Measurements from ENCODE around the gene GHR. TPM values are rescaled to one million over a fixed set of nuclear protein-coding genes. Genes with fewer than 3 reads are reported as not detected.

GHR gene
- total and polyA plus RNA-seq, 2 of the 8 experiments (the other 6 are each of a cell fraction or from before 2014, with no cell fraction given), result 0.15 to 0.19 TPM

DNA sequence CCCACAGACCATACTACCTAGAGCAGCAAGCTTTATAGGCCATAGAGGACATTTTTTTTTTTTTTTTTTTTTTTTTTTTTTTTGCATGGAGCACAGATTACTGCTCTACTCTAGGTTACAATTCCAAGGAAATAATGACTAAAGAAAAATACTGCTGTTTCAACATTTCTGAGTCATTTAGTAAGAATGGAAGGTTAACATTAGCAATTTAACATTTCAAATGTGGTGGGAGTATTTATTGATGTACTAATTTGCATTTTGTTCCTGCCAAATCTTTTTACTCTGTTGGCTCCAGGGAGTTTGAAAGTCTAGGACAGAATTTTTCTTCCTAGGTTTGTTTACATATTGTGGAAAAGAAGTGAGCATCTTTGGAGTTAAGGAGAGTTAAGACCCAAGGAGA, 191.3 kb downstream of the GHR start:
- H3K23ac ChIP-seq (ENCODE audit: insufficient read length), result no peak overlapping the region
- H2BK15ac ChIP-seq (ENCODE audit: low read length), result no peak overlapping the region
- H3K36me3 ChIP-seq (ENCODE audit: control insufficient read depth in 2 of 4, insufficient read depth in 4 of 4, low read length in 3 of 4), result no peaks in the 10 kb centered on the region
- H3K4me1 ChIP-seq (replicated peaks in 1 of 4; ENCODE audit: control insufficient read depth in 3 of 4, insufficient read depth in 4 of 4, low read length in 3 of 4), result no peaks in the 10 kb centered on the region
- H2BK20ac ChIP-seq (ENCODE audit: low read length), result no peak overlapping the region
- FAIRE-seq, result no peak
- no peaks in the 10 kb centered on the region; the same call in 1 of the 2 replicates for H3K23me2 ChIP-seq (ENCODE audit: low read depth, low read length)
- H4K8ac ChIP-seq (ENCODE audit: extremely low read depth, insufficient read depth, low read length), result no peak overlapping the region
- ChIA-PET CTCF (ENCODE audit: partially characterized antibody) (interaction anchor here (1.1 to 1.7 kb wide), 3 partner anchors 8 to 12 kb away, joined by 3 to 6 read pairs (median 3); no protein-coding TSS in a partner anchor), POLR2A (ENCODE audit: partially characterized antibody) (no interaction called here)
- no peak overlapping the region for H2BK5ac ChIP-seq (ENCODE audit: low read depth, low read length)
- H3K79me2 ChIP-seq (ENCODE audit: control insufficient read depth in 1 of 2, insufficient read depth in 2 of 2, low read length in 2 of 2), result no peaks in the 10 kb centered on the region
- no peaks in the 10 kb centered on the region for H3K27me3 ChIP-seq (replicated peaks in 1 of 4; ENCODE audit: control insufficient read depth in 3 of 4, extremely low read depth in 1 of 4, insufficient read depth in 3 of 4, low read length in 3 of 4)
- H3K27ac ChIP-seq (ENCODE audit: low read depth, low read length), result no peak overlapping the region
- no peak overlapping the region for H4K91ac ChIP-seq (replicated peaks; ENCODE audit: insufficient read length, low read length)
- H3K4me3 ChIP-seq (ENCODE audit: extremely low read depth in 1 of 4, insufficient read depth in 2 of 4, low read depth in 3 of 4, low read length in 4 of 4), result no peak overlapping the region
- no peak overlapping the region for H2AK5ac ChIP-seq (ENCODE audit: low read depth, low read length)
- no peak overlapping the region for H3K4ac ChIP-seq (replicated peaks; ENCODE audit: insufficient read length, low read depth, low read length)
- no peak overlapping the region for H3K18ac ChIP-seq (ENCODE audit: extremely low read depth, low read length)
- H2AFZ ChIP-seq (ENCODE audit: low read length), result no peak overlapping the region
- H3K9me3 ChIP-seq (ENCODE audit: insufficient read depth in 2 of 2, low read depth in 1 of 2, low read length in 1 of 2), result no peaks in the 10 kb centered on the region
- no peak overlapping the region for H3K4me2 ChIP-seq (ENCODE audit: insufficient read depth in 1 of 2, low read depth in 2 of 2, low read length in 2 of 2)
- no peak overlapping the region for H3K14ac ChIP-seq (ENCODE audit: insufficient read length)
- H2BK12ac ChIP-seq (ENCODE audit: low read depth, low read length), result no peak overlapping the region
- no peaks in the 10 kb centered on the region for H3K79me1 ChIP-seq (ENCODE audit: low read depth, low read length)
- H2BK120ac ChIP-seq (replicated peaks; ENCODE audit: low read depth, low read length), result no peak overlapping the region
- no peak overlapping the region; a peak in 1 of 7 replicates for H3K9ac ChIP-seq (replicated peaks in 1 of 4; ENCODE audit: extremely low read depth in 1 of 4, low read depth in 3 of 4, low read length in 3 of 4)
- DNase-seq (ENCODE audit: low read depth in 1 of 2, low spot score in 2 of 2), result no peak
- H4K5ac ChIP-seq (ENCODE audit: insufficient read length, low read depth, low read length), result no peak overlapping the region
- H4K20me1 ChIP-seq (replicated peaks in 1 of 2; ENCODE audit: control insufficient read depth in 1 of 2, insufficient read depth in 2 of 2, low read length in 2 of 2), result no peaks in the 10 kb centered on the region
- no peak overlapping the region for H3K56ac ChIP-seq (replicated peaks; ENCODE audit: insufficient read length, low read depth, low read length)
- no peak for TF ChIP-seq GTF2F1 (IDR thresholded peaks at IDR 0.05; ENCODE audit: borderline replicate concordance, low read depth, low read length)
- TF ChIP-seq, protein P1, sequence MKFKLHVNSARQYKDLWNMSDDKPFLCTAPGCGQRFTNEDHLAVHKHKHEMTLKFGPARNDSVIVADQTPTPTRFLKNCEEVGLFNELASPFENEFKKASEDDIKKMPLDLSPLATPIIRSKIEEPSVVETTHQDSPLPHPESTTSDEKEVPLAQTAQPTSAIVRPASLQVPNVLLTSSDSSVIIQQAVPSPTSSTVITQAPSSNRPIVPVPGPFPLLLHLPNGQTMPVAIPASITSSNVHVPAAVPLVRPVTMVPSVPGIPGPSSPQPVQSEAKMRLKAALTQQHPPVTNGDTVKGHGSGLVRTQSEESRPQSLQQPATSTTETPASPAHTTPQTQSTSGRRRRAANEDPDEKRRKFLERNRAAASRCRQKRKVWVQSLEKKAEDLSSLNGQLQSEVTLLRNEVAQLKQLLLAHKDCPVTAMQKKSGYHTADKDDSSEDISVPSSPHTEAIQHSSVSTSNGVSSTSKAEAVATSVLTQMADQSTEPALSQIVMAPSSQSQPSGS (IDR thresholded peaks at IDR 0.05; ENCODE audit: low read length), result no peak
- no peak for TF ChIP-seq TCF12 (IDR thresholded peaks at IDR 0.05; ENCODE audit: low read depth, low read length)
- TF ChIP-seq ASH2L (IDR thresholded peaks at IDR 0.05; ENCODE audit: low read length), result no peak
- TF ChIP-seq SIN3A (conservative IDR thresholded peaks at IDR 0.05 in 1 of 2, IDR thresholded peaks at IDR 0.05 in 1 of 2; ENCODE audit: low read depth in 1 of 2, low read length in 2 of 2), result no peak
- no peak for TF ChIP-seq SP4 (IDR thresholded peaks at IDR 0.05; ENCODE audit: low read length)
- TF ChIP-seq RNF2 (IDR thresholded peaks at IDR 0.05; ENCODE audit: borderline replicate concordance, low read depth, low read length, missing control alignments, poor library complexity, severe bottlenecking), result no peak
- TF ChIP-seq JUN (IDR thresholded peaks at IDR 0.05; ENCODE audit: low read depth, low read length), result no peak
- TF ChIP-seq KDM1A (IDR thresholded peaks at IDR 0.05; ENCODE audit: borderline replicate concordance, low read length), result no peak
- TF ChIP-seq KDM4A (IDR thresholded peaks at IDR 0.05; ENCODE audit: low read depth, low read length, severe bottlenecking), result no peak
- TF ChIP-seq GABPA (IDR thresholded peaks at IDR 0.05; ENCODE audit: borderline replicate concordance, insufficient read depth, low read length), result no peak
- no peak for TF ChIP-seq HDAC2 (IDR thresholded peaks at IDR 0.05; ENCODE audit: borderline replicate concordance in 1 of 2, low read depth in 2 of 2, low read length in 2 of 2)
- no peak for TF ChIP-seq SIX5 (IDR thresholded peaks at IDR 0.05; ENCODE audit: low read depth, low read length)

Data from H1 (cell line).